HepG2 (cell line): ENCODE measurements around the gene PIP4K2B. TPM values are rescaled to one million over a fixed set of nuclear protein-coding genes. Genes with fewer than 3 reads are reported as not detected.
A peak's percentile ranks its signal among the peaks of the same experiment; 100 is the strongest.

ENCODE experiments used
- ARHGAP35 ChIP-seq: sonication (generic); formaldehyde crosslinking; IDR thresholded peaks from 2 replicates; pipeline ENCODE4 v1.9.0; 2022; ENCODE audit warnings: mild to moderate bottlenecking, inconsistent platforms, moderate library complexity, missing genetic modification reagents, borderline replicate concordance
- CEBPZ ChIP-seq: IDR thresholded peaks from 2 replicates; pipeline ENCODE4 v1.6.1; 2012; ENCODE audit warnings: low read length, improper control_type of control experiment
- NFAT5 ChIP-seq: sonication (generic); formaldehyde crosslinking; IDR thresholded peaks from 2 replicates; pipeline ENCODE4 v1.4.0; 2020; ENCODE audit warnings: missing genetic modification reagents
- PAF1 ChIP-seq: IDR thresholded peaks from 2 replicates; pipeline ENCODE4 v1.6.1; 2016; ENCODE audit warnings: missing genetic modification reagents, missing compliant biosample characterization
- RXRB ChIP-seq: IDR thresholded peaks from 2 replicates; pipeline ENCODE4 v1.6.1; 2016; ENCODE audit warnings: borderline replicate concordance, missing genetic modification reagents, missing compliant biosample characterization
- SNAI1 ChIP-seq: sonication (generic); formaldehyde crosslinking; IDR thresholded peaks from 2 replicates; pipeline ENCODE4 v1.5.0; 2020; ENCODE audit warnings: mild to moderate bottlenecking, missing genetic modification reagents, borderline replicate concordance
- SUZ12 ChIP-seq: fragments of 150-350 bp; IDR thresholded peaks from 2 replicates; pipeline ENCODE4 v1.6.1; 2014; ENCODE audit warnings: low read depth, low read length
- TGIF2 ChIP-seq: IDR thresholded peaks from 2 replicates; pipeline ENCODE4 v1.6.1; 2016; ENCODE audit warnings: control low read depth, missing compliant biosample characterization
- THAP8 ChIP-seq: sonication (generic); formaldehyde crosslinking; IDR thresholded peaks from 2 replicates; pipeline ENCODE4 v1.5.1; 2020; ENCODE audit warnings: missing genetic modification reagents, mild to moderate bottlenecking, borderline replicate concordance
- TSC22D2 ChIP-seq: sonication (generic); formaldehyde crosslinking; IDR thresholded peaks from 2 replicates; pipeline ENCODE4 v1.5.1; 2020; ENCODE audit warnings: missing genetic modification reagents, mild to moderate bottlenecking, borderline replicate concordance
- ZNF510 ChIP-seq: sonication (generic); formaldehyde crosslinking; IDR thresholded peaks from 2 replicates; pipeline ENCODE4 v1.4.0; 2020; ENCODE audit warnings: low read depth, mild to moderate bottlenecking, missing genetic modification reagents
- ZNF710 ChIP-seq: sonication (generic); formaldehyde crosslinking; IDR thresholded peaks from 2 replicates; pipeline ENCODE4 v1.5.0; 2020; ENCODE audit warnings: mild to moderate bottlenecking, missing genetic modification reagents, borderline replicate concordance
- ZNF746 ChIP-seq: sonication (generic); formaldehyde crosslinking; IDR thresholded peaks from 2 replicates; pipeline ENCODE4 v1.8.0; 2022; ENCODE audit warnings: mild to moderate bottlenecking, missing genetic modification reagents
- ZNF781 ChIP-seq: sonication (generic); formaldehyde crosslinking; IDR thresholded peaks from 2 replicates; pipeline ENCODE4 v1.5.1; 2020; ENCODE audit warnings: borderline replicate concordance, mild to moderate bottlenecking, missing genetic modification reagents; ENCODE audit errors: not compliant biosample characterization
- polyA plus RNA-seq, 8 experiments: library from polyadenylated mRNA; depleted of rRNA in 3 of 8; stranded (reverse) in 7 of 8; unstranded in 1 of 8; fragments of >200 nt; fragmentation: Illumina TruSeq in 4 of 8; extraction: Trizol in 4 of 8; gene quantifications; 2 replicates each; pipeline versions ENCODE4 v1.2.1 to v1.2.3, GENCODE V29; 2011 to 2016; ENCODE audit warnings: low read depth in 4 of 8, missing spikeins in 1 of 8, mixed read lengths in 1 of 8; ENCODE audit not compliant: insufficient read depth in 1 of 8
- total RNA-seq, 5 experiments: library from RNA; depleted of rRNA; stranded (reverse); fragments of >200 nt; fragmentation: Illumina TruSeq; extraction: Trizol; gene quantifications; 2 replicates each; pipeline ENCODE4 v1.2.3, GENCODE V29; 2016; ENCODE audit warnings: low read depth in 1 of 5
- TF ChIP-seq, protein P1 (sequence below): sonication (generic); formaldehyde crosslinking; IDR thresholded peaks from 2 replicates; pipeline ENCODE4 v1.8.0; 2022; ENCODE audit warnings: mild to moderate bottlenecking, missing genetic modification reagents

PIP4K2B gene
- total and polyA plus RNA-seq, 2 of the 13 experiments (the other 11 are each of a cell fraction or from before 2014, with no cell fraction given), result 20.4 to 54.0 TPM

DNA sequence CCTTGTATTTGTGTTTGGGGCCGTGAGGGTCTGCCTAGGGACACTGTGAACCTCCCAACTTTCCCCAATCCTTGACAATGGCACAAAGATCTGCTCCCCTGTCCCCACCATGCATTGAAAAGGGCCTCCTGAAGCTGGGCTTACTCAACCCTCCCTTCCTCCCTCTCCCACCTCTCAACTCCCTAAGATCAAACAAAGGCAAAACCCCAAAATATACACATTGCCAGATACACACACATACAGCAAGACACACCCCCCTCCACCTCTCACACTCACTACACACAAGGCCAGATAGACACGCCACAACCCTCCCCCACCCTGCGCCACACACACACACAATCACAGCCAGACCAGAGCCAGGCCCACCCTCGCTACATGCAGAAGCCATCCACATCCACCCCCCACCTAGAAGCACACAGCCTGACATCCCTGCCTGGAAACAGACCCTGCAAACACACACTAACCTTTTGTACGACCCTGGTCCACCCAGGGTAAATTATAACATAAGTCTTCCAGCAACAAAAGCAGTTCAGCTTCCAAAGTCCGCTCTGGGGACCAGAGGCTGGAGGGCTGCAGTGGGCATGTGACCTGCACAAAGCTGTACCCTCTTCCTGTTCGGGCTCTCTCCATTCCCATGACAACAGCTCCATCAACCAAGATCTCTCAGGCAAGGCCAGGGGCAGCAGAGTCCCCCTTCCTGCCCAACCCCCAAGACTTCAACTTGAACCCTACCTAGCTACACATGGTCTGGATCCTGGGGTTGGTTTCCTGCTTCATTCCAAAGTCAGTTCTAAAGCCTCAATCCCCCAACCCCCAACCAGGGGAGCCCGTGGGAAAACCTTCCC is 53.1 kb downstream of the PIP4K2B start (continued):
- TF ChIP-seq ZNF710 (CRISPR knock-in tag) (no peak), THAP8 (no peak), PAF1 (no peak), CEBPZ (no peak), TSC22D2 (CRISPR knock-in tag) (no peak), ZNF746 (CRISPR knock-in tag) (peak; percentile 88; the same call in 1 of the 2 replicates), ZNF781 (CRISPR knock-in tag) (no peak), RXRB (CRISPR knock-in tag) (peak; percentile 83; the same call in 1 of the 2 replicates), SUZ12 (no peak), SNAI1 (CRISPR knock-in tag) (no peak), ZNF510 (no peak), ARHGAP35 (CRISPR knock-in tag) (no peak), NFAT5 (no peak), TGIF2 (CRISPR knock-in tag) (peak; percentile 31)
- TF ChIP-seq, protein P1, sequence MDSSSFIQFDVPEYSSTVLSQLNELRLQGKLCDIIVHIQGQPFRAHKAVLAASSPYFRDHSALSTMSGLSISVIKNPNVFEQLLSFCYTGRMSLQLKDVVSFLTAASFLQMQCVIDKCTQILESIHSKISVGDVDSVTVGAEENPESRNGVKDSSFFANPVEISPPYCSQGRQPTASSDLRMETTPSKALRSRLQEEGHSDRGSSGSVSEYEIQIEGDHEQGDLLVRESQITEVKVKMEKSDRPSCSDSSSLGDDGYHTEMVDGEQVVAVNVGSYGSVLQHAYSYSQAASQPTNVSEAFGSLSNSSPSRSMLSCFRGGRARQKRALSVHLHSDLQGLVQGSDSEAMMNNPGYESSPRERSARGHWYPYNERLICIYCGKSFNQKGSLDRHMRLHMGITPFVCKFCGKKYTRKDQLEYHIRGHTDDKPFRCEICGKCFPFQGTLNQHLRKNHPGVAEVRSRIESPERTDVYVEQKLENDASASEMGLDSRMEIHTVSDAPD (CRISPR knock-in tag), result peak; percentile 71; the same call in 1 of the 2 replicates
